K562 (cell line): ENCODE results near the gene IRF3. TPM values are rescaled to one million over a fixed set of nuclear protein-coding genes. Genes with fewer than 3 reads are reported as not detected.

Experiments used
- BRF1 ChIP-seq: IDR thresholded peaks from 3 replicates; pipeline ENCODE4 v1.6.1; 2011; ENCODE audit warnings: borderline replicate concordance, mild to moderate bottlenecking; ENCODE audit not compliant: insufficient read length; ENCODE audit errors: extremely low read depth
- CBFA2T3 ChIP-seq: fragments of 450-650 bp; IDR thresholded peaks from 2 replicates; pipeline ENCODE4 v1.6.1; 2017
- CBX5 ChIP-seq: IDR thresholded peaks from 2 replicates; pipeline ENCODE4 v1.6.1; 2014; ENCODE audit warnings: low read depth, borderline replicate concordance
- ELK3 ChIP-seq: fragments of 450-650 bp; formaldehyde crosslinking; IDR thresholded peaks from 2 replicates; pipeline ENCODE4 v1.4.0; 2020; ENCODE audit warnings: mild to moderate bottlenecking
- ESRRB ChIP-seq: fragments of 250-450 bp; sonication (Bioruptor Pico); IDR thresholded peaks from 2 replicates; pipeline ENCODE4 v1.5.0; 2020; ENCODE audit warnings: mild to moderate bottlenecking, moderate library complexity, borderline replicate concordance
- HDAC6 ChIP-seq: IDR thresholded peaks from 2 replicates; pipeline ENCODE4 v1.6.1; 2012; ENCODE audit warnings: low read depth, mild to moderate bottlenecking, control low read depth, inconsistent platforms, low read length, moderate library complexity
- HDAC8 ChIP-seq: fragments of 450-650 bp; IDR thresholded peaks from 2 replicates; pipeline ENCODE4 v1.6.1; 2016; ENCODE audit warnings: mild to moderate bottlenecking, missing genetic modification characterization, moderate library complexity, missing compliant biosample characterization
- NFYB ChIP-seq: IDR thresholded peaks from 2 replicates; pipeline ENCODE4 v1.6.1; 2011; ENCODE audit warnings: mild to moderate bottlenecking, moderate library complexity; ENCODE audit not compliant: insufficient read length; ENCODE audit errors: extremely low read depth
- NR3C1 ChIP-seq: sonication (generic); formaldehyde crosslinking; IDR thresholded peaks from 2 replicates; pipeline ENCODE4 v1.8.1; 2022; ENCODE audit warnings: missing genetic modification reagents
- SAFB2 ChIP-seq: fragments of 200-400 bp; formaldehyde crosslinking; IDR thresholded peaks from 2 replicates; pipeline ENCODE4 v1.6.1; 2018; ENCODE audit warnings: borderline replicate concordance, low read length, low read depth, moderate library complexity; ENCODE audit not compliant: severe bottlenecking
- SMARCA4 ChIP-seq: fragments of 450-650 bp; IDR thresholded peaks from 2 replicates; pipeline ENCODE4 v1.6.1; 2016
- TEAD2 ChIP-seq: fragments of 450-650 bp; IDR thresholded peaks from 2 replicates; pipeline ENCODE4 v1.6.1; 2016; ENCODE audit warnings: missing genetic modification characterization, control low read depth, missing compliant biosample characterization
- ZNF143 ChIP-seq: sonication (generic); formaldehyde crosslinking; IDR thresholded peaks from 2 replicates; pipeline ENCODE4 v1.9.0; 2022; ENCODE audit warnings: mild to moderate bottlenecking, missing genetic modification reagents
- ZNF24 ChIP-seq: fragments of 450-650 bp; IDR thresholded peaks from 2 replicates; pipeline ENCODE4 v1.6.1; 2016
- ZNF407 ChIP-seq: fragments of 450-650 bp; IDR thresholded peaks from 2 replicates; pipeline ENCODE4 v1.6.1; 2016; ENCODE audit warnings: low read depth
- ZNF431 ChIP-seq: sonication (generic); formaldehyde crosslinking; IDR thresholded peaks from 2 replicates; pipeline ENCODE4 v1.8.0; 2022; ENCODE audit warnings: mild to moderate bottlenecking, missing genetic modification reagents
- polyA plus RNA-seq, 8 experiments: library from polyadenylated mRNA; depleted of rRNA in 4 of 8; stranded (reverse) in 5 of 8; unstranded in 3 of 8; fragments of >200 nt; fragmentation: Nextera tagmentation in 2 of 8; fragmentation: Illumina TruSeq in 1 of 8; extraction: Ambion mirVana in 2 of 8; extraction: Trizol in 1 of 8; gene quantifications; 2 replicates each; pipeline versions ENCODE4 v1.2.1 to v1.2.3, GENCODE V29; 2011 to 2014; ENCODE audit warnings: inconsistent platforms in 1 of 8, missing spikeins in 1 of 8
- total RNA-seq, 7 experiments: library from RNA; depleted of rRNA in 6 of 7; stranded (reverse); fragments of >200 nt in 6 of 7; fragmentation: Illumina TruSeq in 2 of 7; extraction: Trizol in 2 of 7; gene quantifications; 2 replicates each; pipeline versions ENCODE4 v1.2.1 to v1.2.3, GENCODE V29; 2011 to 2021; ENCODE audit warnings: low replicate concordance in 1 of 7
- TF ChIP-seq, protein P1 (sequence below): fragments of 450-650 bp; IDR thresholded peaks from 2 replicates; pipeline ENCODE4 v1.6.1; 2017; ENCODE audit warnings: antibody characterized with exemption, mild to moderate bottlenecking

The IRF3 gene
- total and polyA plus RNA-seq, 9 of the 15 experiments (the other 6 are each of a cell fraction or from before 2014, with no cell fraction given) = 7.5 to 145 (median 65.4) TPM

GRCh38 chr19:49712397-49712859, 46.8 kb upstream of the IRF3 start (continued):
- TF ChIP-seq, protein P1, sequence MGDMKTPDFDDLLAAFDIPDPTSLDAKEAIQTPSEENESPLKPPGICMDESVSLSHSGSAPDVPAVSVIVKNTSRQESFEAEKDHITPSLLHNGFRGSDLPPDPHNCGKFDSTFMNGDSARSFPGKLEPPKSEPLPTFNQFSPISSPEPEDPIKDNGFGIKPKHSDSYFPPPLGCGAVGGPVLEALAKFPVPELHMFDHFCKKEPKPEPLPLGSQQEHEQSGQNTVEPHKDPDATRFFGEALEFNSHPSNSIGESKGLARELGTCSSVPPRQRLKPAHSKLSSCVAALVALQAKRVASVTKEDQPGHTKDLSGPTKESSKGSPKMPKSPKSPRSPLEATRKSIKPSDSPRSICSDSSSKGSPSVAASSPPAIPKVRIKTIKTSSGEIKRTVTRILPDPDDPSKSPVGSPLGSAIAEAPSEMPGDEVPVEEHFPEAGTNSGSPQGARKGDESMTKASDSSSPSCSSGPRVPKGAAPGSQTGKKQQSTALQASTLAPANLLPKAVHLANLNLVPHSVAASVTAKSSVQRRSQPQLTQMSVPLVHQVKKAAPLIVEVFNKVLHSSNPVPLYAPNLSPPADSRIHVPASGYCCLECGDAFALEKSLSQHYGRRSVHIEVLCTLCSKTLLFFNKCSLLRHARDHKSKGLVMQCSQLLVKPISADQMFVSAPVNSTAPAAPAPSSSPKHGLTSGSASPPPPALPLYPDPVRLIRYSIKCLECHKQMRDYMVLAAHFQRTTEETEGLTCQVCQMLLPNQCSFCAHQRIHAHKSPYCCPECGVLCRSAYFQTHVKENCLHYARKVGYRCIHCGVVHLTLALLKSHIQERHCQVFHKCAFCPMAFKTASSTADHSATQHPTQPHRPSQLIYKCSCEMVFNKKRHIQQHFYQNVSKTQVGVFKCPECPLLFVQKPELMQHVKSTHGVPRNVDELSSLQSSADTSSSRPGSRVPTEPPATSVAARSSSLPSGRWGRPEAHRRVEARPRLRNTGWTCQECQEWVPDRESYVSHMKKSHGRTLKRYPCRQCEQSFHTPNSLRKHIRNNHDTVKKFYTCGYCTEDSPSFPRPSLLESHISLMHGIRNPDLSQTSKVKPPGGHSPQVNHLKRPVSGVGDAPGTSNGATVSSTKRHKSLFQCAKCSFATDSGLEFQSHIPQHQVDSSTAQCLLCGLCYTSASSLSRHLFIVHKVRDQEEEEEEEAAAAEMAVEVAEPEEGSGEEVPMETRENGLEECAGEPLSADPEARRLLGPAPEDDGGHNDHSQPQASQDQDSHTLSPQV = no peak
- TF ChIP-seq SMARCA4 = peak; percentile 74; the same call in 1 of the 2 replicates
- TF ChIP-seq SAFB2 = no peak
- TF ChIP-seq ZNF407 = no peak
- TF ChIP-seq ZNF143 (CRISPR knock-in tag) = no peak
- TF ChIP-seq NR3C1 (CRISPR knock-in tag) = no peak
- no peak for TF ChIP-seq HDAC8 (tag)
- TF ChIP-seq ZNF431 (CRISPR knock-in tag) = no peak
- TF ChIP-seq TEAD2 (tag) = no peak
- TF ChIP-seq CBX5 = no peak
- TF ChIP-seq ESRRB (CRISPR knock-in tag) = no peak
- no peak for TF ChIP-seq NFYB
- TF ChIP-seq ZNF24 = no peak
- no peak for TF ChIP-seq BRF1
- no peak for TF ChIP-seq ELK3 (CRISPR knock-in tag)
- no peak for TF ChIP-seq HDAC6
- no peak for TF ChIP-seq CBFA2T3
